CD4-positive, alpha-beta T cell (primary cell): ENCODE measurements around the gene GPC6. TPM values are rescaled to one million over a fixed set of nuclear protein-coding genes. Genes with fewer than 3 reads are reported as not detected.

Source experiments
- ATAC-seq: fragments of 200-7000 bp; cut with Tn5 transposase; one replicate; pipeline ENCODE4 v1.10.0; 2022; ENCODE audit warnings: mild to moderate bottlenecking; ENCODE audit not compliant: poor library complexity
- CTCF ChIA-PET: fragments of 350-600 bp; sonication (Branson Sonifier 250); formaldehyde crosslinking; loops from one replicate; lab custom pipeline; 2021; ENCODE audit warnings: antibody characterized with exemption, inconsistent platforms; lab: Charles Lee
- POLR2A ChIA-PET: fragments of 350-600 bp; sonication (Branson Sonifier 250); formaldehyde crosslinking; loops from one replicate; lab custom pipeline; 2021; ENCODE audit warnings: antibody characterized with exemption, inconsistent platforms; lab: Charles Lee
- DNase-seq, 14 experiments: peaks; one replicate each; pipeline ENCODE4 v3.0.0-alpha.2; 2013 to 2020; ENCODE audit warnings: mixed read lengths in 2 of 14
- H3K27ac ChIP-seq, 2 donors: one replicate each; pipeline versions ENCODE4 v1.5.1 to v1.7.0; 2013; ENCODE audit warnings: low read length in 2 of 2, low read depth in 1 of 2, mild to moderate bottlenecking in 1 of 2
- H3K27me3 ChIP-seq, 2 experiments: 1 replicate in 1 of 2; 2 replicates in 1 of 2; pipeline versions ENCODE4 v1.6.1 to v1.7.0; 2013; ENCODE audit warnings: low read length in 2 of 2, control low read depth in 1 of 2, mild to moderate bottlenecking in 1 of 2, moderate library complexity in 1 of 2; ENCODE audit not compliant: insufficient read depth in 2 of 2, control insufficient read depth in 1 of 2
- H3K36me3 ChIP-seq: one replicate; pipeline ENCODE4 v1.6.1; 2013; ENCODE audit warnings: low read length, control low read depth; ENCODE audit not compliant: insufficient read depth
- H3K4me1 ChIP-seq: one replicate; pipeline ENCODE4 v1.6.1; 2013; ENCODE audit warnings: low read length, control low read depth; ENCODE audit not compliant: insufficient read depth
- H3K4me3 ChIP-seq: one replicate; pipeline ENCODE4 v1.5.1; 2013; ENCODE audit warnings: mild to moderate bottlenecking, low read length, moderate library complexity
- H3K9me3 ChIP-seq, 2 experiments: 1 replicate in 1 of 2; 2 replicates in 1 of 2; pipeline versions ENCODE4 v1.6.1 to v1.7.0; 2013; ENCODE audit warnings: low read length in 2 of 2, mild to moderate bottlenecking in 2 of 2, control low read depth in 1 of 2, moderate library complexity in 1 of 2; ENCODE audit not compliant: control insufficient read depth in 1 of 2, insufficient read depth in 1 of 2
- H3K27ac Mint-ChIP-seq: one replicate; pipeline ENCODE4 v1.8.0; 2020; ENCODE audit warnings: mixed read lengths
- H3K27me3 Mint-ChIP-seq: one replicate; pipeline ENCODE4 v1.8.0; 2021; ENCODE audit warnings: mixed read lengths
- H3K36me3 Mint-ChIP-seq: one replicate; pipeline ENCODE4 v1.8.0; 2021; ENCODE audit warnings: low read depth, mixed read lengths
- H3K4me1 Mint-ChIP-seq: one replicate; pipeline ENCODE4 v1.8.0; 2021; ENCODE audit warnings: low read depth, mixed read lengths
- H3K4me3 Mint-ChIP-seq: one replicate; pipeline ENCODE4 v1.8.0; 2020; ENCODE audit warnings: mild to moderate bottlenecking, mixed read lengths
- H3K9me3 Mint-ChIP-seq: one replicate; pipeline ENCODE4 v1.8.0; 2020; ENCODE audit warnings: mixed read lengths
- intact Hi-C, 2 experiments: fragments of 100-400 bp; cut with DNase I in 1 of 2; cut with micrococcal nuclease in 1 of 2; formaldehyde crosslinking; loops; one replicate each; pipeline versions ENCODE4 v1.15.1 to v1.9.0; 2023 to 2025; cut with DNase I, micrococcal nuclease
- total RNA-seq, 174 experiments: library from RNA in 2 of 174; stranded (reverse) in 2 of 174; gene quantifications; one replicate each; pipeline ENCODE4 v1.2.3 and lab custom pipeline; 2021 to 2026
- TF ChIP-seq, protein P1 (sequence below): fragments of 200-600 bp; IDR thresholded peaks from one replicate; pipeline ENCODE4 v1.8.0; 2022; ENCODE audit warnings: antibody characterized with exemption, mild to moderate bottlenecking

Gene GPC6
- total RNA-seq, 2 experiments from 2014 or later: not detected

DNA sequence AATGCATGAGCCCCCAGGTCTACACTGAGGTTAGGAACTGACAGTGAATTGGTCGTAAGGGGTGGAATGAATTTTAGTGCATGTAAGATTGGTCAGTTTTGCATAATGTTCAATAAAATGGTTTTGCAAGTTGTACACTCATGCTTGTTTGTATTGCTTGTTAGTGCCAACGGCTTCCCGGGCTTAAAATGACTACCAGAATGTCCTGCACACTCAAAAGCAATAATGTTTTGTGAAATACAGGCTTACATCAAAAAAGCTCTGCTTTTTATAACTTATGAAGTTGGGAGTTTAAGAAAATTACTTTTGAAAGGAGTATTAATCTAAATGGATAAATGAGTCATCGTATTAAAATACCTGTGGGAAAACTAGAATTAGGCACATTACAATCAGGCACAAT lies 112.9 kb downstream of the GPC6 start:
- no peaks in the 10 kb centered on the region for H3K36me3 Mint-ChIP-seq
- H3K4me1 Mint-ChIP-seq: no peaks in the 10 kb centered on the region
- ChIA-PET POLR2A (no interaction called here), CTCF (no interaction called here)
- Histone ChIP-seq H3K4me3 (no peak overlapping the region), H3K36me3 (no peaks in the 10 kb centered on the region), H3K9me3 (no peaks in the 10 kb centered on the region), H3K4me1 (no peaks in the 10 kb centered on the region), H3K27me3 (no peaks in the 10 kb centered on the region), H3K27ac (no peak overlapping the region)
- peaks cover 8% of the 10 kb centered on the region for H3K9me3 Mint-ChIP-seq
- intact Hi-C loops: no loop called here
- H3K27me3 Mint-ChIP-seq: no peaks in the 10 kb centered on the region
- no peak overlapping the region for H3K4me3 Mint-ChIP-seq
- ATAC-seq (no peak), DNase-seq (no peak)
- TF ChIP-seq, protein P1, sequence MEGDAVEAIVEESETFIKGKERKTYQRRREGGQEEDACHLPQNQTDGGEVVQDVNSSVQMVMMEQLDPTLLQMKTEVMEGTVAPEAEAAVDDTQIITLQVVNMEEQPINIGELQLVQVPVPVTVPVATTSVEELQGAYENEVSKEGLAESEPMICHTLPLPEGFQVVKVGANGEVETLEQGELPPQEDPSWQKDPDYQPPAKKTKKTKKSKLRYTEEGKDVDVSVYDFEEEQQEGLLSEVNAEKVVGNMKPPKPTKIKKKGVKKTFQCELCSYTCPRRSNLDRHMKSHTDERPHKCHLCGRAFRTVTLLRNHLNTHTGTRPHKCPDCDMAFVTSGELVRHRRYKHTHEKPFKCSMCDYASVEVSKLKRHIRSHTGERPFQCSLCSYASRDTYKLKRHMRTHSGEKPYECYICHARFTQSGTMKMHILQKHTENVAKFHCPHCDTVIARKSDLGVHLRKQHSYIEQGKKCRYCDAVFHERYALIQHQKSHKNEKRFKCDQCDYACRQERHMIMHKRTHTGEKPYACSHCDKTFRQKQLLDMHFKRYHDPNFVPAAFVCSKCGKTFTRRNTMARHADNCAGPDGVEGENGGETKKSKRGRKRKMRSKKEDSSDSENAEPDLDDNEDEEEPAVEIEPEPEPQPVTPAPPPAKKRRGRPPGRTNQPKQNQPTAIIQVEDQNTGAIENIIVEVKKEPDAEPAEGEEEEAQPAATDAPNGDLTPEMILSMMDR: no peak
- no peak overlapping the region for H3K27ac Mint-ChIP-seq

DNA sequence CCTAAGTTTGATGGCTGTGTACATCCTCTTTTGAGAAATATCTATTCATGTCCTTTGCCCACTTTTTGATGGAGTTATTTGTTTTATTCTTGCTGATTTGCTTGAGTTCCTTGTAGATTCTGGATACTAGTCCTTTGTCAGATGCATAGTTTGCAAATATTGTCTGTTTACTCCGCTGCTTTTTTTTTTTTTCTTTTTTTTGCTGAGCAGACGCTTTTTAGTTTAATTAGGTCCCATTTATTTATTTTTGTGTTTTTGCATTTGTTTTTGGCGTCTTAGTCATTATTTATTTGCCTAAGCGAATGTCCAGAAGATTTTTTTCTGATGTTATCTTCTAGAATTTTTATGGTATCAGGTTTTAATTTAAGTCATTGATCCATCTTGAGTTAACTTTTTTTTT lies 114.9 kb downstream of the GPC6 start:
- DNase-seq (no peak), ATAC-seq (no peak)
- POLR2A ChIA-PET: no interaction called here
- no peaks in the 10 kb centered on the region for H3K9me3 ChIP-seq
- H3K4me1 Mint-ChIP-seq: no peaks in the 10 kb centered on the region
- no peaks in the 10 kb centered on the region for H3K4me1 ChIP-seq
- no peak overlapping the region for H3K27ac Mint-ChIP-seq
- H3K4me3 ChIP-seq: no peak overlapping the region
- no peaks in the 10 kb centered on the region for H3K27me3 Mint-ChIP-seq
- CTCF ChIA-PET: no interaction called here
- H3K9me3 Mint-ChIP-seq: peaks cover 4% of the 10 kb centered on the region
- TF ChIP-seq, protein P1: no peak
- no peaks in the 10 kb centered on the region for H3K36me3 ChIP-seq
- intact Hi-C loops: no loop called here
- H3K36me3 Mint-ChIP-seq: no peaks in the 10 kb centered on the region
- no peak overlapping the region for H3K4me3 Mint-ChIP-seq
- no peaks in the 10 kb centered on the region for H3K27me3 ChIP-seq
- H3K27ac ChIP-seq: no peak overlapping the region

DNA sequence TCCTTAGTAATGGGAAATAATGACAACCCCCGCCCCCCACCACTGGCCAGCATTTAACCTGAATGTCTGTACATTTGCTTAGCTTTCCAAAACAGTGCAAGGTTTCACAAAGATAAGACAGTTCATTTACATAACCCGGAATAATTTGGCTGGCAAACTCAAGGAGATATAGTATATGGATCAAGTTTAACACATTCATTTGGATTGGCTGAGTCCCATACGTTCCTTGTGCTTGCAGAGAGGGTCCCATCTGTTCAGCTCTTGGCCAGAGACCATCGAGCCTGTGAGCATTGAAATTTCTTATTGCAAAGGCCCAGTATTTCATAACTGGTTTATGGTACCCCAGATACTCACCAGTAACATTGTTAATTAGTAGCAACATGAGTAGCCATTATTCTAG lies 116.5 kb downstream of the GPC6 start:
- H3K9me3 Mint-ChIP-seq: peaks cover 4% of the 10 kb centered on the region
- intact Hi-C loops: no loop called here
- POLR2A ChIA-PET: no interaction called here
- ATAC-seq: no peak
- Histone ChIP-seq H3K27me3 (no peaks in the 10 kb centered on the region), H3K36me3 (no peaks in the 10 kb centered on the region), H3K27ac (no peak overlapping the region), H3K4me3 (no peak overlapping the region), H3K4me1 (no peaks in the 10 kb centered on the region), H3K9me3 (no peaks in the 10 kb centered on the region)
- H3K36me3 Mint-ChIP-seq: no peaks in the 10 kb centered on the region
- no peak overlapping the region for H3K4me3 Mint-ChIP-seq
- TF ChIP-seq, protein P1: no peak
- CTCF ChIA-PET: no interaction called here
- DNase-seq: no peak
- no peaks in the 10 kb centered on the region for H3K4me1 Mint-ChIP-seq
- no peaks in the 10 kb centered on the region for H3K27me3 Mint-ChIP-seq
- no peak overlapping the region for H3K27ac Mint-ChIP-seq
